Hypothalamus (tissue), 51 donors: Measurements from ENCODE around the gene ANTXR1.
"Not testable (repeated sequence)": the region's sequence is repeated elsewhere in the genome, so short reads cannot be mapped to it uniquely, and the experiment has no call there.

Source experiments
- DNase-seq, 51 donors: peaks; one replicate each; lab custom pipeline; 2025; lab: John Stamatoyannopoulos, UW

ANTXR1 gene

GRCh38 chr2:69253112-69253511 is 240.1 kb downstream of the ANTXR1 start:
- DNase-seq: no peak

DNA sequence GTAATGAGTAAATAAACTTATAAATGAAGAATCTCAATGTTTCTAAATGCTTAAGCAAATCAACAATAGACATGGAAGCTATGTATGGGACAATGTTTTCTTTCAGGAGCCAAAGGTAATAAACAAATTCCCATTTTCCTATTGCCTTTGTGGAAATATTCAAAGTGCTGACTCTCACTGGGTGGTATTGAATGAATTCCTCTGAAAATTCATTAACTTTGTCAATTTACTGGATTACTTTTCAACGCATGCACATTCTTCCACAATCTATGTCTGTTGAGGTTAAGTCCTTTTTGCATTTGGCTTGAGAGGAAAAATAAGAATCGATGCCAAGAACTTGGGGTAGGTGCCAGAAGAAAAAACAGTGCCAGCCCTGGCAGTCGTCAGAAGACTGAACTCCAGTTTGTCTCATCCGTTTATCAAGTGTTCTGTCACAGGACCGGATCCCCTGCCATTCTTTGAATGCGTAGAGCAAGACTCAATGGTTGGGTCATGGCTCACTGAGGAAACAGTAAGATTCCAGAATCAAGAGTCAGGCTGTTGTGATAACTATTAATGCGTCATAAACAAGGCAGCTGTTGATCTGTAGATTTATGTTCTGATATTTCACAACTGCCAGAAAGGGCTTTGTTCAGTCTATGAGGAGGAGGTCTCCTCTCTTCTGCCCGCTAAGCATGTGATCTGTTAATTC is 240.8 kb downstream of the ANTXR1 start:
- peak in 14 of 51 donors; percentile 3 to 36 (median 17) for DNase-seq

GRCh38 chr2:69255760-69256159 is 242.8 kb downstream of the ANTXR1 start:
- DNase-seq: peak in 1 of 51 donors; percentile 5

- not testable (repeated sequence) for DNase-seq
Measured at GRCh38 chr2:69259994-69260591, 247.1 kb downstream of the ANTXR1 start.

DNA sequence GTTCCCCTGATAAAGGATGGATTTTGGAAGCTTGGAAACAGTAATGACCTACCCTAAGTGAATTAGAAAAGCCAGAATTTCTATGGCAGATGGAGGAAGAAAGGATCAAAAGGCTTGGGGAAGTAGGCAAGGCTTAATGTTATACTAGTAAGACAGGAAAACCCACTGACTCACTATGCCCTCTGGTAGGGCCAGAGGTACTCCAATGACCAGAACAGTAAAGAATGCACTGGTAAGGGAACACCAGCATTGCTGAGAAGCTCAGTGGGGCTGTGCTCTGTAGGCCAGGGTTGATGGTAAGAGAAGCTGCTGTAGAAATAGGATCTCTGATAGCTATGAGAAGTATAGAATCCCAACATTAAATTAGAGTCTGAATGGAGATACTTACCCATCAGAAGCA is 247.7 kb downstream of the ANTXR1 start:
- DNase-seq: no peak

DNA sequence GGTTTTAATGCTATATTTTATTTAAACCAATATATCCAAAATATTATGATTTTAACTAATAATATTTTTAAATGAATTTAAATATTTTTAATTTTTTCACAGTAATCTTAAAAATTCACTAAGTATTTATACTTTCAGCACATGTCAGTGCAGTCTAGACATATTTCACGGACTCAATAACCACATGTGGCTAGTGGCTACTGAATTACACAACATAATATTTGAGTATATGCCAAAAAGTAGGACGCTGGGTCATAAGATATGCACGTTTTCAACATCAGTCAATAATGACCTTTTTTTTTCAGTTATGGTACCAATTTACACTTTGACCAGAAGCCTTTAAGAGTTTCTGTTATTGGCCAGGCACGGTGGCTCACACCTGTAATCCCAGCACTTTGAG is 256.4 kb downstream of the ANTXR1 start:
- DNase-seq: no peak

DNA sequence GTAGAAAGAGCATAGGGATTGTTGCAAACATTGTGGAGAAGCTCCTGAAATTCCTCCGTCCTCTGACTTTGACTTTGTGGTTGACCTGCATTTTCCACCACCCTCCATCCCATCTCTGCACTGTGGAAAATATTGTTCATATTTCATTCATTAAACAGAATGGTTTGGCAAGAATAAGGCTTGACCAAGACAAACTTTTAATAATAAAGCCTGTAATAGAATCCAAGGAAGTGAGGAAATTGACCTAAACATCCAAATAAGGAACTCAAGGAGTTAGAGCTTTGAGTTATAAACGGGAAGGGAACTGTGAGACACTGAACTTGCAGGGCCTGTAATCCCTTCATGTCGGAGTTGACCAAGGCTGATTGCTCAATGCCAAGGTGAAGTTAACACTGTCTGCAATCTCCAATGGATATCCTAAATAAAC is 258.9 kb downstream of the ANTXR1 start:
- DNase-seq: no peak

- DNase-seq: no peak
Measured at GRCh38 chr2:69272803-69273471, 260.0 kb downstream of the ANTXR1 start.

DNA sequence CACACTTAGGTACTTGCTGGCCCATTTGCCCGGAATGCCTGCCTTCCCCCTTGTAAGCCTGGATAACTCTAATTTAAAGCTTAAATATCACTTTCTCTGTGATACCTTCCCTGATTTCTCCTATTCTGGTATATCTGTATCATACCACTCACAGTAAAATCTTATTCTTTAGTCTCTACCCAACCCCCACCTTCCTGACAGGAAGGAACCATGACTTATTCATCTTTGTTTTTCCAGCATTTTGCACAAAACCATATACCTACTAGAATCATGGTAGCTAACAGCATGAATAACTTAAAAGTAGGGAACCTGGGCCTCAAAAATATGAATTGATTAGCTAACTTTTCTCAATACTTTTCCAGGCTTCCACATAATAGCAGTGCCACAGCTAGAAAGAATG is 262.5 kb downstream of the ANTXR1 start:
- no peak for DNase-seq

DNA sequence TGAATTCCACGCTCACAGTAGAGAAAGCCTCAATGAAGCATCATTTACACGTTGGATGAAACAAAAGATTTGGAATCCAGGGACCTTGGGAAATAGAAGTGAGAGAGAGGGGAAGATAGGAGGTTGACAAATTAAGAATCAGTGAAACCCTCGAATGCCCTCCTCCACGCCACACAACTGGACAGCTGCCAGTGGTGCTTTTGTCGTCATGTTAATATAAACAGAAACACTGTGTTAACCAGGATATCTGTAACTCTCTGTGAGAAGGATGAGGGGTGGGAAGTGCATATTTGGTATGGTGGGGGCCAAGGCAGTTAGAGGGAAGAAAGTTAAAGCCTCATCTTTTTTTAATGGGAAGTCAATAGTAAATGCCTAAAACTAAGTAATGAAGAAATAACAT is 265.4 kb downstream of the ANTXR1 start:
- DNase-seq: no peak

GRCh38 chr2:69279211-69279610 is 266.2 kb downstream of the ANTXR1 start:
- no peak for DNase-seq

DNA sequence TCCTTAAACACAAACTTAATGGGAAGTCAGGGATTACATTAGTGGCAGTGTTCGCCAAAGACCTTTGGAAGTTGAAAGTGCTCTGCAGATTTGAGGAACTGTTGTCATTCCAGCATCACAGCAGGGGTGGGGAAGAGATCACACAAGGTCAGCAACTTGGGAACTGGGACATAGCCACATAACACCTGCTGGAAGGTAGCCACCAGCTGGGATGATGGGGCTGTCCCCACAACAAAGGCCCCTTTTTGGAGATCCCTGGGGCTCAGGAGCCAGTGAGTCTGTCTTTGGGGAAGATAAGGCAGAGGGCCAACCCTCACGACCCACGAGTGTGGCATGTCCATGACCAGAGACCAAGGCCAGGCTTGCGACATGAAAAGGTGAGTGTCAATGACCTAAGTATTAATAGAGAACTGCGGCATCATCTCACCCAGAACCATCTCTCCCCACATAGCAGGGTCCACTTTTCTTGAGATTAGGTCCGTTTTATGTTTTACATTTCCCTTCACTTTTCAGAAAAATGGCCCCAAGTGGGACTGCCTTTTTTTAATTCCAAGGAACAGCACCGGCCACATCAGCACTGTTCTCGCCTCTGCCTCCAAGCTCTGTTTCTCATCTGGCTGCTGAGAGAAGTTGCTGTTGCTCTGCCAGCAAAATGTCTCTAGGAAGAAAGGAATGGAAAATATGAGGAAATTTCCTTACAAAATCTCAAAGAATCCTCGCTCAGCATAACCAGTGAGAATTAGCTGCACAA is 267.1 kb downstream of the ANTXR1 start:
- no peak for DNase-seq

GRCh38 chr2:69280796-69281412 is 267.9 kb downstream of the ANTXR1 start:
- no peak for DNase-seq

DNA sequence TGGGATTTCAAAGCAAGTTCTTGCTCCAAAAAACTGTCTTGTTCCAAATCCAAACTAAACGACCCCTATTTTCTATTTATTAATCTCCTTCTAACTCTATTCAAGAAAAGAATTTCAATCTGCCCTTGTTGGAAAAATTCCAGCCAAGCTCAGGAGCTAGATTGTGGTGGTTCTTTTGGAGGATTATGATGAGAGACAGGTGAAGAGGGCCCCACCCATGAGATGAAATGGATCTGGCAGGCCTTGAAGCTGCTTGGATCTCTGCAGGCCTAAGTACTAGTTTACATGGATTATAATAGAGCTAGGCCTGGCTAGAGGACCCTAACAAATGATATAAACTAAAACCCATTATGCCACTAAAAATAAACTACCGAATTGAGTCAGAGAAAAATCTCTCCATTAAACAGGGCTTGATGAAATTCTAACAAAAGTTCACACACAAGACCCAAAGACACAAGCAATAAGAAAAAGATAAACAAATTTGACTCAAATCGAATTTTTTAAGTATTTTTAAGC is 272.5 kb downstream of the ANTXR1 start:
- DNase-seq: no peak

GRCh38 chr2:69287544-69287943 is 274.6 kb downstream of the ANTXR1 start:
- DNase-seq: no peak

GRCh38 chr2:69288429-69288828 is 275.4 kb downstream of the ANTXR1 start:
- DNase-seq: no peak

- no peak for DNase-seq
Measured at GRCh38 chr2:69291004-69291650, 278.1 kb downstream of the ANTXR1 start.

- DNase-seq: no peak
Measured at GRCh38 chr2:69291721-69292120, 278.7 kb downstream of the ANTXR1 start.

DNA sequence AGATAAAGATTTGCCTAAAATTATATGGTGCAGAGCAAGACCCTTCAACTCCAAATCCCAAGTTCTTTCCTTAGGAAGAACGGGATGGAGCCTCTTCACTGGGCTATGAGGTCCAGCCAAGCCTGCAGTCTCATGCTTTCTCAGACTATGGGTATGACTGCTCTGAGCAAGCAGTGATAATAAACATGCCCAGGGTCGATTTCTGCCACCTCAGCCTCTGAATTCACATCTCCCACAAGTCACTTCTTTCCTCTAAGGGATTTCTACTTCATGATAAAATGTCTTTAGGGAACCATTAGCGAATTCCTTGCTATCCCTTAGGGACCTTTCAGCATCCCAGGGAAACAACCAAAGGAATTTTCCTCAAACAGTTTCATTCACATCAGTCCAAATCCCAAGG is 279.3 kb downstream of the ANTXR1 start:
- DNase-seq: no peak

- no peak for DNase-seq
Measured at GRCh38 chr2:69296421-69296820, 283.4 kb downstream of the ANTXR1 start.
